Esophagus muscularis mucosa (tissue), 4 donors: ENCODE results near the gene MSH3. TPM values are rescaled to one million over a fixed set of nuclear protein-coding genes. Genes with fewer than 3 reads are reported as not detected.
"Not testable (repeated sequence)": the region's sequence is repeated elsewhere in the genome, so short reads cannot be mapped to it uniquely, and the experiment has no call there.

Source experiments
- DNase-seq: peaks from one replicate; pipeline ENCODE4 v3.0.0-alpha.2; 2017; ENCODE audit errors: extremely low spot score
- H3K27ac ChIP-seq, 4 donors: fragments of 200-600 bp; sonication (generic); replicated peaks in 1 of 4; 1 replicate in 3 of 4; 2 replicates in 1 of 4; pipeline ENCODE4 v1.5.1; 2016 to 2019; ENCODE audit warnings: mild to moderate bottlenecking in 1 of 4
- H3K27me3 ChIP-seq, 4 donors: fragments of 200-600 bp; sonication (generic); one replicate each; pipeline versions ENCODE4 v1.5.1 to v1.6.0; 2016 to 2019
- H3K36me3 ChIP-seq, 4 donors: fragments of 200-600 bp; sonication (generic); one replicate each; pipeline ENCODE4 v1.5.1; 2016 to 2019
- H3K4me1 ChIP-seq, 4 donors: fragments of 200-600 bp; sonication (generic); one replicate each; pipeline ENCODE4 v1.5.1; 2016 to 2019
- H3K4me3 ChIP-seq, 4 donors: fragments of 200-600 bp; sonication (generic); 1 replicate in 2 of 4; 2 replicates in 2 of 4; pipeline ENCODE4 v1.5.1; 2016 to 2019; ENCODE audit warnings: mild to moderate bottlenecking in 4 of 4, moderate library complexity in 1 of 4
- H3K9me3 ChIP-seq, 4 donors: fragments of 200-600 bp; sonication (generic); 1 replicate in 3 of 4; 2 replicates in 1 of 4; pipeline ENCODE4 v1.5.1; 2016 to 2019
- EP300 ChIP-seq: sonication (generic); formaldehyde crosslinking; IDR thresholded peaks from one replicate; pipeline ENCODE4 v1.6.1; 2017; ENCODE audit warnings: antibody characterized with exemption
- POLR2A ChIP-seq: fragments of 450-650 bp; IDR thresholded peaks from one replicate; pipeline ENCODE4 v1.6.1; 2017; ENCODE audit warnings: antibody characterized with exemption, moderate library complexity, mild to moderate bottlenecking, low read depth
- POLR2AphosphoS5 ChIP-seq, 2 donors: sonication (generic); formaldehyde crosslinking; IDR thresholded peaks; one replicate each; pipeline ENCODE4 v1.6.1; 2017; ENCODE audit warnings: antibody characterized with exemption in 2 of 2
- WGBS: methylation state at CpG from one replicate; pipeline ENCODE4 v1.1.5; 2018; 5-methylcytosine and 5-hydroxymethylcytosine counted together
- intact Hi-C: fragments of 100-400 bp; cut with DNase I; formaldehyde crosslinking; loops from one replicate; pipeline ENCODE4 v1.15.1; 2023
- total RNA-seq, 4 donors: library from RNA; depleted of rRNA; stranded (reverse); fragments of >200 nt; gene quantifications; one replicate each; pipeline versions ENCODE4 v1.1.0 to v1.2.1, GENCODE V29; 2016
- TF ChIP-seq, protein P1 (sequence below), 3 experiments: fragments of 200-600 bp in 2 of 3; fragments of 450-650 bp in 1 of 3; sonication (generic) in 2 of 3; IDR thresholded peaks; one replicate each; pipeline ENCODE4 v1.5.1; 2017 to 2019; ENCODE audit warnings: antibody characterized with exemption in 3 of 3, mild to moderate bottlenecking in 2 of 3, moderate library complexity in 1 of 3

Gene MSH3
- total RNA-seq, 4 donors from 2014 or later = 7.6 to 11.6 (median 9.3) TPM

DNA sequence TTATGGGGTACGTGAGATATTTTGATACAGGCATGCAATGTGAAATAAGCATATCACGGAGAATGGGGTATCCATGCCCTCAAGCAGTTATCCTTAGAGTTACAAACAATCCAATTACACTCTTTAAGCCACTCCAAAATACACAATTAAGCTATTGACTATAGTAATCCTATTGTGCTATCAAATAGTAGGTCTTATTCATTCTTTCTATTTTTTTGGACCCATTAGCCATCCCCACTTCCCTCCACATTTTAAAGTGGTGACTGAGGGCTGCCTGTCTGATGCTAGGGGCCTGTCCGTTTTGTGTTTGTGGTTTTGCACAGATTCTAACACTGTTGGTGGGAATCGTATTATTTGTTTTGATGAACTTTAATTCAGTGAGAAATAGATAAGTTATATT lies 130.0 kb downstream of the MSH3 start:
- Histone ChIP-seq H3K9me3 (no peaks in the 10 kb centered on the region), H3K27me3 (no peaks in the 10 kb centered on the region), H3K27ac (no peak overlapping the region), H3K4me1 (no peaks in the 10 kb centered on the region), H3K4me3 (no peak overlapping the region), H3K36me3 (peaks cover 3 to 33% (median 19%) of the 10 kb centered on the region in 4 donors)
- intact Hi-C loops = no loop called here
- DNase-seq = no peak
- 91% methylated on average over 4 of the region's 4 CpGs for WGBS
- TF ChIP-seq, protein P1, sequence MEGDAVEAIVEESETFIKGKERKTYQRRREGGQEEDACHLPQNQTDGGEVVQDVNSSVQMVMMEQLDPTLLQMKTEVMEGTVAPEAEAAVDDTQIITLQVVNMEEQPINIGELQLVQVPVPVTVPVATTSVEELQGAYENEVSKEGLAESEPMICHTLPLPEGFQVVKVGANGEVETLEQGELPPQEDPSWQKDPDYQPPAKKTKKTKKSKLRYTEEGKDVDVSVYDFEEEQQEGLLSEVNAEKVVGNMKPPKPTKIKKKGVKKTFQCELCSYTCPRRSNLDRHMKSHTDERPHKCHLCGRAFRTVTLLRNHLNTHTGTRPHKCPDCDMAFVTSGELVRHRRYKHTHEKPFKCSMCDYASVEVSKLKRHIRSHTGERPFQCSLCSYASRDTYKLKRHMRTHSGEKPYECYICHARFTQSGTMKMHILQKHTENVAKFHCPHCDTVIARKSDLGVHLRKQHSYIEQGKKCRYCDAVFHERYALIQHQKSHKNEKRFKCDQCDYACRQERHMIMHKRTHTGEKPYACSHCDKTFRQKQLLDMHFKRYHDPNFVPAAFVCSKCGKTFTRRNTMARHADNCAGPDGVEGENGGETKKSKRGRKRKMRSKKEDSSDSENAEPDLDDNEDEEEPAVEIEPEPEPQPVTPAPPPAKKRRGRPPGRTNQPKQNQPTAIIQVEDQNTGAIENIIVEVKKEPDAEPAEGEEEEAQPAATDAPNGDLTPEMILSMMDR (IDR thresholded peaks at IDR 0.05) = no peak
- TF ChIP-seq EP300 (no peak), POLR2AphosphoS5 (IDR thresholded peaks at IDR 0.05) (no peak), POLR2A (no peak)

DNA sequence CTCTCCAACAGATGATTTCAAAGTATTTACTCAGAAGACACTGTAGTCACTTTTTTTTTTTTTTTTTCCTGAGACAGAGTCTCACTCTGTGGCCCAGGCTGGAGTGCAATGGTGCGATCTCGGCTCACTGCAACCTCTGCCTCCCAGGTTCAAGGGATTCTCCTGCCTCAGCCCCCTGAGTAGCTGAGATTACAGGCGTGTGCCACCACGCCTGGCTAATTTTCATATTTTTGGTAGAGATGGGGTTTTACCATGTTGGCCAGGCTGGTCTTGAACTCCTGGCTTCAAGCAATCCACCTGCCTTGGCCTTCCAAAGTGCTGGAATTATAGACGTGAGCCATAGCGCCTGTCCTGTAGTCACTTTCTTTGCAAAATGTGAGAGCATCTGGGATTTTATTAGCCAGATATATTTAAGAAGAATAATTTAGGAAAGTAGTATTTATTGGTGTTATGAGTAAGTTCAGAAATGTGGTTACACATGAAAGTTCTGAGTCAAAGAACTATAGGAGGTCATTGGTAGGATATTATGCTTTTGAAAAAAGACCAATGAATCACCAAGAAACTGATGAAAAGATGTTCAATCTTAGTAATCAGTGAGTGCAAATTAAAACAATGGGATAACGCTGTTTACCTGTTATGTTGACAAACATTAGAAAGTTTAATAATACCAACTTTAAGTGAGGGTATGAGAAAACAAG lies 135.0 kb downstream of the MSH3 start:
- DNase-seq, H3K9me3 ChIP-seq, H3K4me3 ChIP-seq, H3K27ac ChIP-seq, H3K27me3 ChIP-seq, H3K4me1 ChIP-seq, intact Hi-C loops: not testable (repeated sequence)
- WGBS = 100% methylated on average over 7 of the region's 7 CpGs
- peaks cover 0 to 59% (median 20%) of the 10 kb centered on the region in 4 donors for H3K36me3 ChIP-seq

DNA sequence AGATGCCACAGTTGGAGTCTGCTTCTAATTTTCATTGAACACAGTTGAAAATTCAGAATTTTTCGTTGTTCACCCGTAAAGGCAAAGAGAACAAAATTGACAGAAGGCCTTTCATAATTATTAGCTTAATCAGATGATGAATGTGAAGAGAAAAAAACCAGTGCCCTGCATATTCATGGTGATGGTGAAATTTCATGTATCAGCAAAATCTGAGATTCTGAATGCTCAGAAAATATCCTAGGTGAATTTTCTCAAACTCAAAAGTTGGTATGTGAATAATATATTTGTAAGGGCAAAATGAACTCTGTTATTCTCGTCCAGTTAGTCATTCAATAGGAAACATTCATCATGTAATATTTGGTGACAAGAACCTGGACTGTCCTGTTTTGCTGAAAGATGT lies 136.2 kb downstream of the MSH3 start:
- Histone ChIP-seq H3K36me3 (peaks cover 0 to 68% (median 31%) of the 10 kb centered on the region in 4 donors), H3K4me3 (no peak overlapping the region), H3K4me1 (no peaks in the 10 kb centered on the region), H3K9me3 (no peaks in the 10 kb centered on the region), H3K27ac (no peak overlapping the region), H3K27me3 (no peaks in the 10 kb centered on the region)
- intact Hi-C loops = no loop called here
- no peak for DNase-seq
- TF ChIP-seq EP300 (no peak), POLR2A (no peak), POLR2AphosphoS5 (IDR thresholded peaks at IDR 0.05) (no peak)
- TF ChIP-seq, protein P1 (IDR thresholded peaks at IDR 0.05) = no peak
- WGBS = 81% methylated on average over 3 of the region's 3 CpGs

DNA sequence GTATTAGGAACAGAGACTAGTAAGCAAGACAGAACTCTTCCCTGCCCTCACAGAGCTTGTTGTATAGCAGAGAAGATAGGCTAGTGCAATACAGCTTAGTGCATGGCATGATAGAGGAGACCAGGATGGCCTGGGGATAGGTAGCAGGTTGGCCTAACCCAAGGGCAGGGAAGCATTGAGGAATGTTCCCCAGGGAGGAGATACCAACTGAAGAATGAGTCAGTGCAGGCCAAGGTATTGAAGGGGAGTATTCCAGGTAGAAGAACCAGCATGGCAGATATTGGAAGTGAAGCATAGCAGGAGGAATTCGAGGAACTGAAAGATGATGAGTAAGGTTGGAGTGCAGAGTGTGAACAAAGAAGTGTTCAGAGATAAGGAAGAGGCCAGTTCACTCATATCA lies 138.9 kb downstream of the MSH3 start:
- WGBS = 88% methylated on average over 1 of the region's 1 CpG
- no peaks in the 10 kb centered on the region for H3K9me3 ChIP-seq
- intact Hi-C loops = no loop called here
- no peak overlapping the region for H3K4me3 ChIP-seq
- H3K27ac ChIP-seq = no peak overlapping the region
- TF ChIP-seq EP300 = no peak
- no peak for TF ChIP-seq POLR2A
- TF ChIP-seq POLR2AphosphoS5 (IDR thresholded peaks at IDR 0.05) = no peak
- TF ChIP-seq, protein P1 (IDR thresholded peaks at IDR 0.05) = no peak
- H3K27me3 ChIP-seq = no peaks in the 10 kb centered on the region
- no peak for DNase-seq
- H3K4me1 ChIP-seq = no peaks in the 10 kb centered on the region
- H3K36me3 ChIP-seq = peaks cover 0 to 68% (median 34%) of the 10 kb centered on the region in 4 donors

DNA sequence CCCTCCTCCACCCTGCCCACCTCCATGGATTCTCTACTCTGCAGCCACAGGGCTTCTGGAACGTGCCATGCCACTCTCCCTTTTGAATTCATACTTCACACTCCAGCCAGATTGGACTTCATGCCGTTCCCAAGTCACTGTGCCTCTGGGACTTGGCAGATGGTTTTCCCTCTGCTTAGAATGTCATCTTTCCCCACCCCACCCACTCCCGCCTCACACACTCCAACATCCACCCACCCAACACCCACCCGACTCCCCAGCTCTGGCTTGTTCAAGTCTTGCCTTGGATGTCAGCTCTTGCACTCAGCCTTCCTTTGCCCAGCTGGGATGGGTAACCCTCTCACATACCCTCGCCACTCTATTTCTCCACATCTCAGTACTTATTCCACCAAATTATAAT lies 142.4 kb downstream of the MSH3 start:
- TF ChIP-seq POLR2AphosphoS5 (IDR thresholded peaks at IDR 0.05) = no peak
- TF ChIP-seq, protein P1 (IDR thresholded peaks at IDR 0.05) = no peak
- TF ChIP-seq EP300 = no peak
- no peak for TF ChIP-seq POLR2A
- Histone ChIP-seq H3K36me3 (peaks cover 0 to 45% (median 33%) of the 10 kb centered on the region in 4 donors), H3K4me1 (peaks cover 0 to 8% (median 3%) of the 10 kb centered on the region in 4 donors), H3K9me3 (no peaks in the 10 kb centered on the region), H3K27me3 (no peaks in the 10 kb centered on the region), H3K27ac (no peak overlapping the region), H3K4me3 (no peak overlapping the region)
- DNase-seq = no peak
- intact Hi-C loops = no loop called here
- 95% methylated on average over 5 of the region's 5 CpGs for WGBS
